MCF 10A (cell line): ENCODE measurements around the gene CYTH1. TPM values are rescaled to one million over a fixed set of nuclear protein-coding genes. Genes with fewer than 3 reads are reported as not detected.

Experiments
- BruUV-seq: library from RNA; stranded (reverse); fragments of 400-500 nt; replicated peaks from 2 replicates; lab custom pipeline; 2021; lab: Mats Ljungman, UMichigan
- CTCF ChIA-PET: fragments of 300-600 bp; sonication (Branson Sonifier 250); formaldehyde crosslinking; extraction: SDS; loops from one replicate; lab custom pipeline; 2021; ENCODE audit warnings: antibody characterized with exemption, inconsistent platforms; lab: Yijun Ruan, JAX
- POLR2A ChIA-PET: fragments of 300-600, 350-650 bp; sonication (Branson Sonifier 250); formaldehyde crosslinking; extraction: SDS; loops from one replicate; lab custom pipeline; 2020; ENCODE audit warnings: antibody characterized with exemption, inconsistent platforms; lab: Yijun Ruan, JAX
- DNase-seq: peaks from one replicate; pipeline ENCODE4 v3.0.0-alpha.2; 2018; ENCODE audit not compliant: unreplicated experiment
- H3K27ac Mint-ChIP-seq: one replicate; pipeline ENCODE4 v1.8.0; 2022; ENCODE audit warnings: mild to moderate bottlenecking, low read depth, mixed read lengths; ENCODE audit not compliant: unreplicated experiment
- H3K27me3 Mint-ChIP-seq: one replicate; pipeline ENCODE4 v1.8.0; 2022; ENCODE audit warnings: mixed read lengths; ENCODE audit not compliant: insufficient read depth, unreplicated experiment
- H3K36me3 Mint-ChIP-seq: one replicate; pipeline ENCODE4 v1.8.0; 2022; ENCODE audit warnings: mild to moderate bottlenecking, moderate library complexity, mixed read lengths; ENCODE audit not compliant: insufficient read depth, unreplicated experiment
- H3K4me1 Mint-ChIP-seq: one replicate; pipeline ENCODE4 v1.8.0; 2022; ENCODE audit warnings: mixed read lengths; ENCODE audit not compliant: insufficient read depth, unreplicated experiment
- H3K4me3 Mint-ChIP-seq: one replicate; pipeline ENCODE4 v1.8.0; 2022; ENCODE audit warnings: mild to moderate bottlenecking, moderate library complexity, mixed read lengths; ENCODE audit not compliant: unreplicated experiment
- H3K9me3 Mint-ChIP-seq: one replicate; pipeline ENCODE4 v1.8.0; 2022; ENCODE audit warnings: mixed read lengths; ENCODE audit not compliant: unreplicated experiment
- CTCF ChIP-seq: fragments of 200-600 bp; IDR thresholded peaks from one replicate; pipeline ENCODE4 v1.8.0; 2022; ENCODE audit warnings: antibody characterized with exemption, mild to moderate bottlenecking; ENCODE audit not compliant: unreplicated experiment
- intact Hi-C: fragments of 100-400 bp; cut with micrococcal nuclease; formaldehyde crosslinking; loops from 2 replicates; pipeline ENCODE4 v1.14.1; 2022
- total RNA-seq: library from RNA; stranded (reverse); gene quantifications from 2 replicates; pipeline ENCODE4 v1.2.3, GENCODE V29; 2022

The CYTH1 gene
- total RNA-seq, 1 experiment from 2014 or later = 38.5 TPM

- intact Hi-C loops = no loop called here
- Mint-ChIP-seq H3K27me3 (no peaks in the 10 kb centered on the region), H3K4me3 (no peak overlapping the region), H3K4me1 (peaks cover 28% of the 10 kb centered on the region), H3K36me3 (no peaks in the 10 kb centered on the region), H3K27ac (no peak overlapping the region), H3K9me3 (no peaks in the 10 kb centered on the region)
- CTCF ChIA-PET = interaction anchor here (0.6 kb wide), 2 partner anchors 46 to 114 kb away, joined by 3 read pairs; no protein-coding TSS in a partner anchor
- no peak for TF ChIP-seq CTCF
- BruUV-seq = no TSS peak
- POLR2A ChIA-PET = no interaction called here
- no peak for DNase-seq
These were observed 117.3 kb downstream of the CYTH1 start for GRCh38 chr17:78664476-78665386.

GRCh38 chr17:78661093-78661770 lies 120.8 kb downstream of the CYTH1 start:
- Mint-ChIP-seq H3K27ac (no peak overlapping the region), H3K4me3 (peak overlapping the region; percentile 28), H3K4me1 (peaks cover 20% of the 10 kb centered on the region), H3K27me3 (no peaks in the 10 kb centered on the region), H3K9me3 (no peaks in the 10 kb centered on the region), H3K36me3 (no peaks in the 10 kb centered on the region)
- BruUV-seq = no TSS peak
- peak; percentile 77 for DNase-seq
- TF ChIP-seq CTCF = no peak
- ChIA-PET POLR2A (interaction anchor here (0.7 to 1.6 kb wide), 4 partner anchors 11 to 69 kb away, joined by 3 to 5 read pairs (median 4); no protein-coding TSS in a partner anchor), CTCF (interaction anchor here (0.9 kb wide), 1 partner anchor 13 kb away, joined by 4 read pairs; no protein-coding TSS in a partner anchor)
- intact Hi-C loops = no loop called here

GRCh38 chr17:78659546-78659945 lies 122.5 kb downstream of the CYTH1 start:
- intact Hi-C loops = no loop called here
- no peak overlapping the region for H3K4me3 Mint-ChIP-seq
- ChIA-PET POLR2A (no interaction called here), CTCF (no interaction called here)
- H3K4me1 Mint-ChIP-seq = peaks cover 11% of the 10 kb centered on the region
- peak overlapping the region; percentile 5 for H3K27ac Mint-ChIP-seq
- no TSS peak for BruUV-seq
- no peak for DNase-seq
- H3K9me3 Mint-ChIP-seq = no peaks in the 10 kb centered on the region
- H3K36me3 Mint-ChIP-seq = no peaks in the 10 kb centered on the region
- no peaks in the 10 kb centered on the region for H3K27me3 Mint-ChIP-seq
- TF ChIP-seq CTCF = no peak

GRCh38 chr17:78658281-78658785 lies 123.7 kb downstream of the CYTH1 start:
- BruUV-seq = no TSS peak
- intact Hi-C loops = no loop called here
- ChIA-PET CTCF (no interaction called here), POLR2A (no interaction called here)
- Mint-ChIP-seq H3K27me3 (no peaks in the 10 kb centered on the region), H3K9me3 (no peaks in the 10 kb centered on the region), H3K27ac (no peak overlapping the region), H3K4me1 (peaks cover 20% of the 10 kb centered on the region), H3K4me3 (no peak overlapping the region), H3K36me3 (peaks cover 6% of the 10 kb centered on the region)
- TF ChIP-seq CTCF = no peak
- no peak for DNase-seq
